CD4-positive, alpha-beta T cell (primary cell): ENCODE measurements around the gene PI4KA. TPM values are rescaled to one million over a fixed set of nuclear protein-coding genes. Genes with fewer than 3 reads are reported as not detected.
"Not testable (repeated sequence)": the region's sequence is repeated elsewhere in the genome, so short reads cannot be mapped to it uniquely, and the experiment has no call there.

Experiments
- ATAC-seq: fragments of 200-7000 bp; cut with Tn5 transposase; one replicate; pipeline ENCODE4 v1.10.0; 2022; ENCODE audit warnings: mild to moderate bottlenecking; ENCODE audit not compliant: poor library complexity
- CTCF ChIA-PET: fragments of 350-600 bp; sonication (Branson Sonifier 250); formaldehyde crosslinking; loops from one replicate; lab custom pipeline; 2021; ENCODE audit warnings: antibody characterized with exemption, inconsistent platforms; lab: Charles Lee
- POLR2A ChIA-PET: fragments of 350-600 bp; sonication (Branson Sonifier 250); formaldehyde crosslinking; loops from one replicate; lab custom pipeline; 2021; ENCODE audit warnings: antibody characterized with exemption, inconsistent platforms; lab: Charles Lee
- DNase-seq, 14 experiments: peaks; one replicate each; pipeline ENCODE4 v3.0.0-alpha.2; 2013 to 2020; ENCODE audit warnings: mixed read lengths in 2 of 14
- H3K27ac ChIP-seq, 2 donors: one replicate each; pipeline versions ENCODE4 v1.5.1 to v1.7.0; 2013; ENCODE audit warnings: low read length in 2 of 2, low read depth in 1 of 2, mild to moderate bottlenecking in 1 of 2
- H3K27me3 ChIP-seq, 2 experiments: 1 replicate in 1 of 2; 2 replicates in 1 of 2; pipeline versions ENCODE4 v1.6.1 to v1.7.0; 2013; ENCODE audit warnings: low read length in 2 of 2, control low read depth in 1 of 2, mild to moderate bottlenecking in 1 of 2, moderate library complexity in 1 of 2; ENCODE audit not compliant: insufficient read depth in 2 of 2, control insufficient read depth in 1 of 2
- H3K36me3 ChIP-seq: one replicate; pipeline ENCODE4 v1.6.1; 2013; ENCODE audit warnings: low read length, control low read depth; ENCODE audit not compliant: insufficient read depth
- H3K4me1 ChIP-seq: one replicate; pipeline ENCODE4 v1.6.1; 2013; ENCODE audit warnings: low read length, control low read depth; ENCODE audit not compliant: insufficient read depth
- H3K4me3 ChIP-seq: one replicate; pipeline ENCODE4 v1.5.1; 2013; ENCODE audit warnings: mild to moderate bottlenecking, low read length, moderate library complexity
- H3K9me3 ChIP-seq, 2 experiments: 1 replicate in 1 of 2; 2 replicates in 1 of 2; pipeline versions ENCODE4 v1.6.1 to v1.7.0; 2013; ENCODE audit warnings: low read length in 2 of 2, mild to moderate bottlenecking in 2 of 2, control low read depth in 1 of 2, moderate library complexity in 1 of 2; ENCODE audit not compliant: control insufficient read depth in 1 of 2, insufficient read depth in 1 of 2
- H3K27ac Mint-ChIP-seq: one replicate; pipeline ENCODE4 v1.8.0; 2020; ENCODE audit warnings: mixed read lengths
- H3K27me3 Mint-ChIP-seq: one replicate; pipeline ENCODE4 v1.8.0; 2021; ENCODE audit warnings: mixed read lengths
- H3K36me3 Mint-ChIP-seq: one replicate; pipeline ENCODE4 v1.8.0; 2021; ENCODE audit warnings: low read depth, mixed read lengths
- H3K4me1 Mint-ChIP-seq: one replicate; pipeline ENCODE4 v1.8.0; 2021; ENCODE audit warnings: low read depth, mixed read lengths
- H3K4me3 Mint-ChIP-seq: one replicate; pipeline ENCODE4 v1.8.0; 2020; ENCODE audit warnings: mild to moderate bottlenecking, mixed read lengths
- H3K9me3 Mint-ChIP-seq: one replicate; pipeline ENCODE4 v1.8.0; 2020; ENCODE audit warnings: mixed read lengths
- CTCF ChIP-seq: fragments of 200-600 bp; IDR thresholded peaks from one replicate; pipeline ENCODE4 v1.8.0; 2022; ENCODE audit warnings: antibody characterized with exemption, mild to moderate bottlenecking
- intact Hi-C, 2 experiments: fragments of 100-400 bp; cut with DNase I in 1 of 2; cut with micrococcal nuclease in 1 of 2; formaldehyde crosslinking; loops; one replicate each; pipeline versions ENCODE4 v1.15.1 to v1.9.0; 2023 to 2025; cut with DNase I, micrococcal nuclease
- total RNA-seq, 174 experiments: library from RNA in 2 of 174; stranded (reverse) in 2 of 174; gene quantifications; one replicate each; pipeline ENCODE4 v1.2.3 and lab custom pipeline; 2021 to 2026

PI4KA gene
- total RNA-seq, 2 experiments from 2014 or later: 137 to 146 TPM

- Histone ChIP-seq H3K9me3 (peaks cover 14 to 15% of the 10 kb centered on the region in 2 experiments), H3K4me1 (no peaks in the 10 kb centered on the region), H3K36me3 (no peaks in the 10 kb centered on the region), H3K27ac (no peak overlapping the region), H3K4me3 (no peak overlapping the region), H3K27me3 (peaks cover 0 to 7% of the 10 kb centered on the region in 2 experiments)
- H3K4me1 Mint-ChIP-seq: no peaks in the 10 kb centered on the region
- no peak overlapping the region for H3K27ac Mint-ChIP-seq
- H3K9me3 Mint-ChIP-seq: peaks cover 9% of the 10 kb centered on the region
- intact Hi-C loops: no loop called here
- POLR2A ChIA-PET: no interaction called here
- CTCF ChIA-PET: no interaction called here
- no peak for TF ChIP-seq CTCF
- no peaks in the 10 kb centered on the region for H3K36me3 Mint-ChIP-seq
- ATAC-seq (no peak), DNase-seq (no peak)
- peaks cover 17% of the 10 kb centered on the region for H3K27me3 Mint-ChIP-seq
- H3K4me3 Mint-ChIP-seq: no peak overlapping the region
These were observed 195.3 kb downstream of the PI4KA start for GRCh38 chr22:20663137-20663828.

- H3K4me3 ChIP-seq, H3K27ac ChIP-seq, H3K9me3 Mint-ChIP-seq, intact Hi-C loops, H3K27me3 ChIP-seq, POLR2A ChIA-PET, H3K4me1 Mint-ChIP-seq, ATAC-seq, H3K4me1 ChIP-seq, CTCF ChIA-PET, DNase-seq, H3K4me3 Mint-ChIP-seq, H3K36me3 ChIP-seq, H3K36me3 Mint-ChIP-seq, H3K27ac Mint-ChIP-seq: not testable (repeated sequence)
- H3K9me3 ChIP-seq: peaks cover 14 to 15% of the 10 kb centered on the region in 2 experiments
- peaks cover 17% of the 10 kb centered on the region for H3K27me3 Mint-ChIP-seq
These were observed 196.0 kb downstream of the PI4KA start for GRCh38 chr22:20662524-20663036.

- H3K9me3 ChIP-seq: peaks cover 14 to 15% of the 10 kb centered on the region in 2 experiments
- Mint-ChIP-seq H3K4me3 (no peak overlapping the region), H3K4me1 (no peaks in the 10 kb centered on the region), H3K27me3 (peaks cover 15% of the 10 kb centered on the region), H3K9me3 (peaks cover 9% of the 10 kb centered on the region), H3K27ac (no peak overlapping the region), H3K36me3 (no peaks in the 10 kb centered on the region)
- DNase-seq (no peak), ATAC-seq (no peak)
- H3K27ac ChIP-seq: no peak overlapping the region
- intact Hi-C loops: no loop called here
- H3K36me3 ChIP-seq: no peaks in the 10 kb centered on the region
- H3K4me3 ChIP-seq: no peak overlapping the region
- peaks cover 0 to 7% of the 10 kb centered on the region in 2 experiments for H3K27me3 ChIP-seq
- ChIA-PET CTCF (no interaction called here), POLR2A (no interaction called here)
- no peak for TF ChIP-seq CTCF
- H3K4me1 ChIP-seq: no peaks in the 10 kb centered on the region
These were observed 197.1 kb downstream of the PI4KA start for GRCh38 chr22:20661473-20661872.
